Hepatocyte (in vitro differentiated cells): ENCODE results near the gene ATP8B3.

Experiments used
- EZH2 ChIP-seq: fragments of 200-600 bp; sonication (generic); IDR thresholded peaks from 2 replicates; pipeline ENCODE4 v1.6.1; 2016; ENCODE audit warnings: antibody characterized with exemption, mild to moderate bottlenecking, borderline replicate concordance
- TF ChIP-seq, protein P1 (sequence below): fragments of 200-600 bp; sonication (generic); IDR thresholded peaks from 2 replicates; pipeline ENCODE4 v1.5.1; 2016; ENCODE audit warnings: antibody characterized with exemption, mild to moderate bottlenecking; ENCODE audit not compliant: poor library complexity

DNA sequence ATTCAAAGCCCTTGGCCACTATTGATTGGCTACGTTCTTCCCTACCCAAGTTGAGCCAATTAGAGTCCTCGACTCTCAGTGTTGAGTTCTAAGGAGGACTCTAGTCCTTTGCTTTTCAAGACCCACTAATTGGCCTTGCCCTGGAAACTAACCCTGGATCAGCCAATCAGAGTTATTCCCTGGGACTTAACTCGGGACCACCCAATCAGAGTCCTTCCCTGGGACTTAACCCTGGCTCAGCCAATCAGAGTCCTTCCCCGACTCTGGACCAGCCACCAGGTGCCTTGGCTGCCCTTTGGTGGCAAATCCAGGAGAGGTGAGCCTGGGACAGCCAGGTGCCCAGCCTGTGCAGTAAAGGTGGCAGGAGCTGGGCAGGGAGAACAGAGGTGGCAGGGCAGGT, 28.7 kb downstream of the ATP8B3 start:
- TF ChIP-seq, protein P1, sequence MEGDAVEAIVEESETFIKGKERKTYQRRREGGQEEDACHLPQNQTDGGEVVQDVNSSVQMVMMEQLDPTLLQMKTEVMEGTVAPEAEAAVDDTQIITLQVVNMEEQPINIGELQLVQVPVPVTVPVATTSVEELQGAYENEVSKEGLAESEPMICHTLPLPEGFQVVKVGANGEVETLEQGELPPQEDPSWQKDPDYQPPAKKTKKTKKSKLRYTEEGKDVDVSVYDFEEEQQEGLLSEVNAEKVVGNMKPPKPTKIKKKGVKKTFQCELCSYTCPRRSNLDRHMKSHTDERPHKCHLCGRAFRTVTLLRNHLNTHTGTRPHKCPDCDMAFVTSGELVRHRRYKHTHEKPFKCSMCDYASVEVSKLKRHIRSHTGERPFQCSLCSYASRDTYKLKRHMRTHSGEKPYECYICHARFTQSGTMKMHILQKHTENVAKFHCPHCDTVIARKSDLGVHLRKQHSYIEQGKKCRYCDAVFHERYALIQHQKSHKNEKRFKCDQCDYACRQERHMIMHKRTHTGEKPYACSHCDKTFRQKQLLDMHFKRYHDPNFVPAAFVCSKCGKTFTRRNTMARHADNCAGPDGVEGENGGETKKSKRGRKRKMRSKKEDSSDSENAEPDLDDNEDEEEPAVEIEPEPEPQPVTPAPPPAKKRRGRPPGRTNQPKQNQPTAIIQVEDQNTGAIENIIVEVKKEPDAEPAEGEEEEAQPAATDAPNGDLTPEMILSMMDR: no peak
- no peak for TF ChIP-seq EZH2
